Stimulated activated naive CD4-positive, alpha-beta T cell (primary cell): ENCODE results near the gene SERTM2.
"Not testable (repeated sequence)": the region's sequence is repeated elsewhere in the genome, so short reads cannot be mapped to it uniquely, and the experiment has no call there.

Experiments
- DNase-seq, 6 experiments: peaks; one replicate each; lab custom pipeline; 2025; lab: John Stamatoyannopoulos, UW

The SERTM2 gene

GRCh38 chrX:111511477-111511876 is at the start of gene SERTM2:
TSS of gene SERTM2 (plus strand) at chrX:111511645. CDS start at chrX:111518858, 7,213 bp downstream.
- no peak for DNase-seq

GRCh38 chrX:111465669-111466068 is 45.8 kb upstream of the SERTM2 start:
- DNase-seq: no peak

GRCh38 chrX:111467896-111468295 is 43.5 kb upstream of the SERTM2 start:
- no peak for DNase-seq

GRCh38 chrX:111470681-111471403 is 40.6 kb upstream of the SERTM2 start:
- DNase-seq: no peak

GRCh38 chrX:111481896-111482295 is 29.5 kb upstream of the SERTM2 start:
- DNase-seq: no peak

- DNase-seq: no peak
Measured at GRCh38 chrX:111483135-111483534, 28.3 kb upstream of the SERTM2 start.

GRCh38 chrX:111483881-111484280 is 27.6 kb upstream of the SERTM2 start:
- DNase-seq: no peak

- no peak for DNase-seq
Measured at GRCh38 chrX:111490688-111491087, 20.8 kb upstream of the SERTM2 start.

- DNase-seq: no peak
Measured at GRCh38 chrX:111492085-111492484, 19.4 kb upstream of the SERTM2 start.

GRCh38 chrX:111498538-111499103 is 12.8 kb upstream of the SERTM2 start:
- no peak for DNase-seq

- DNase-seq: no peak
Measured at GRCh38 chrX:111503485-111503993, 7.9 kb upstream of the SERTM2 start.

GRCh38 chrX:111504941-111505340 is 6.5 kb upstream of the SERTM2 start:
- no peak for DNase-seq

- no peak for DNase-seq
Measured at GRCh38 chrX:111505783-111506182, 5.7 kb upstream of the SERTM2 start.

- no peak for DNase-seq
Measured at GRCh38 chrX:111506826-111507225, 4.6 kb upstream of the SERTM2 start.

- DNase-seq: no peak
Measured at GRCh38 chrX:111507933-111508332, 3.5 kb upstream of the SERTM2 start.

GRCh38 chrX:111515298-111515697 is 3.9 kb downstream of the SERTM2 start:
- no peak for DNase-seq

- DNase-seq: no peak
Measured at GRCh38 chrX:111518667-111519066, 7.2 kb downstream of the SERTM2 start.

GRCh38 chrX:111519215-111519614 is 7.8 kb downstream of the SERTM2 start:
- no peak for DNase-seq

- DNase-seq: no peak
Measured at GRCh38 chrX:111520506-111520905, 9.1 kb downstream of the SERTM2 start.

- no peak for DNase-seq
Measured at GRCh38 chrX:111521169-111521568, 9.7 kb downstream of the SERTM2 start.

GRCh38 chrX:111543212-111543741 is 31.8 kb downstream of the SERTM2 start:
- no peak for DNase-seq

GRCh38 chrX:111549235-111549634 is 37.8 kb downstream of the SERTM2 start:
- not testable (repeated sequence) for DNase-seq

- DNase-seq: no peak
Measured at GRCh38 chrX:111555406-111555958, 44.0 kb downstream of the SERTM2 start.
